K562 (cell line): ENCODE results near the gene LIN9. TPM values are rescaled to one million over a fixed set of nuclear protein-coding genes. Genes with fewer than 3 reads are reported as not detected.

Experiments
- CAMTA2 ChIP-seq: fragments of 250-450 bp; sonication (Bioruptor Pico); conservative IDR thresholded peaks from 2 replicates; pipeline ENCODE4 v1.5.1; 2022
- CHCHD3 ChIP-seq: fragments of 250-450 bp; sonication (Bioruptor Pico); IDR thresholded peaks from 2 replicates; pipeline ENCODE4 v2.1.2; 2022; ENCODE audit warnings: mild to moderate bottlenecking
- DPF2 ChIP-seq: fragments of 450-650 bp; IDR thresholded peaks from 2 replicates; pipeline ENCODE4 v1.6.1; 2016
- EWSR1 ChIP-seq: fragments of 450-650 bp; IDR thresholded peaks from 2 replicates; pipeline ENCODE4 v1.6.1; 2018; ENCODE audit warnings: borderline replicate concordance, mild to moderate bottlenecking, low read depth, moderate library complexity; ENCODE audit not compliant: partially characterized antibody
- GABPA ChIP-seq: fragments of 200-800 bp; sonication (Bioruptor generic); conservative IDR thresholded peaks from 2 replicates; pipeline ENCODE4 v1.6.1; 2016; ENCODE audit warnings: low read depth, missing genetic modification characterization, missing compliant biosample characterization
- HCFC1 ChIP-seq: IDR thresholded peaks from 2 replicates; pipeline ENCODE4 v1.6.1; 2012; ENCODE audit warnings: low read depth, low read length, improper control_type of control experiment
- HNRNPK ChIP-seq: fragments of 200-400 bp; formaldehyde crosslinking; IDR thresholded peaks from one replicate; pipeline ENCODE4 v1.6.1; 2018; ENCODE audit warnings: mild to moderate bottlenecking, low read depth, low read length; ENCODE audit not compliant: poor library complexity, severe bottlenecking
- HNRNPUL1 ChIP-seq: fragments of 200-400 bp; formaldehyde crosslinking; IDR thresholded peaks from 2 replicates; pipeline ENCODE4 v1.6.1; 2017; ENCODE audit warnings: low read length
- RBM17 ChIP-seq: fragments of 200-400 bp; formaldehyde crosslinking; IDR thresholded peaks from 2 replicates; pipeline ENCODE4 v1.6.1; 2017; ENCODE audit warnings: low read depth, mild to moderate bottlenecking, low read length, borderline replicate concordance
- RNF2 ChIP-seq: sonication (generic); IDR thresholded peaks from 2 replicates; pipeline ENCODE4 v1.6.1; 2016
- SETDB1 ChIP-seq: IDR thresholded peaks from one replicate; pipeline ENCODE4 v1.6.1; 2012; ENCODE audit warnings: low read length, control low read depth, inconsistent platforms
- TOE1 ChIP-seq, 2 experiments: fragments of 450-650 bp in 1 of 2; sonication (generic) in 1 of 2; formaldehyde crosslinking in 1 of 2; IDR thresholded peaks; 2 replicates each; pipeline versions ENCODE4 v1.7.1 to v1.8.0; 2016 to 2022; ENCODE audit warnings: borderline replicate concordance in 2 of 2, mild to moderate bottlenecking in 2 of 2, antibody characterized with exemption in 1 of 2, inconsistent platforms in 1 of 2, low read depth in 1 of 2, missing genetic modification reagents in 1 of 2, moderate library complexity in 1 of 2
- ZNF124 ChIP-seq: sonication (generic); formaldehyde crosslinking; IDR thresholded peaks from 2 replicates; pipeline ENCODE4 v1.8.1; 2022; ENCODE audit warnings: missing genetic modification reagents
- polyA plus RNA-seq, 8 experiments: library from polyadenylated mRNA; depleted of rRNA in 4 of 8; stranded (reverse) in 5 of 8; unstranded in 3 of 8; fragments of >200 nt; fragmentation: Nextera tagmentation in 2 of 8; fragmentation: Illumina TruSeq in 1 of 8; extraction: Ambion mirVana in 2 of 8; extraction: Trizol in 1 of 8; gene quantifications; 2 replicates each; pipeline versions ENCODE4 v1.2.1 to v1.2.3, GENCODE V29; 2011 to 2014; ENCODE audit warnings: inconsistent platforms in 1 of 8, missing spikeins in 1 of 8
- total RNA-seq, 7 experiments: library from RNA; depleted of rRNA in 6 of 7; stranded (reverse); fragments of >200 nt in 6 of 7; fragmentation: Illumina TruSeq in 2 of 7; extraction: Trizol in 2 of 7; gene quantifications; 2 replicates each; pipeline versions ENCODE4 v1.2.1 to v1.2.3, GENCODE V29; 2011 to 2021; ENCODE audit warnings: low replicate concordance in 1 of 7
- TF ChIP-seq, protein P1 (sequence below): fragments of 250-450 bp; sonication (Bioruptor Pico); IDR thresholded peaks from 2 replicates; pipeline ENCODE4 v1.5.0; 2021
- TF ChIP-seq, protein P2 (sequence below): fragments of 450-650 bp; formaldehyde crosslinking; IDR thresholded peaks from 2 replicates; pipeline ENCODE4 v1.4.0; 2020; ENCODE audit warnings: mild to moderate bottlenecking, moderate library complexity
- TF ChIP-seq, protein P3 (sequence below), 2 experiments: fragments of 450-650 bp in 1 of 2; IDR thresholded peaks; 2 replicates each; pipeline ENCODE4 v1.6.1; 2011 to 2017; ENCODE audit warnings: low read depth in 2 of 2, antibody characterized with exemption in 1 of 2, borderline replicate concordance in 1 of 2, low read length in 1 of 2, mild to moderate bottlenecking in 1 of 2, mixed read lengths in 1 of 2; ENCODE audit not compliant: control insufficient read depth in 1 of 2
- TF ChIP-seq, protein P4 (sequence below): IDR thresholded peaks from 2 replicates; pipeline ENCODE4 v1.6.1; 2012; ENCODE audit warnings: low read depth, low read length, improper control_type of control experiment, borderline replicate concordance
- TF ChIP-seq, protein P5 (sequence below): fragments of 150-350 bp; conservative IDR thresholded peaks from 2 replicates; pipeline ENCODE4 v1.6.1; 2014; ENCODE audit warnings: low read length

Gene LIN9
- total and polyA plus RNA-seq, 9 of the 15 experiments (the other 6 are each of a cell fraction or from before 2014, with no cell fraction given): 18.8 to 33.0 (median 25.5) TPM

DNA sequence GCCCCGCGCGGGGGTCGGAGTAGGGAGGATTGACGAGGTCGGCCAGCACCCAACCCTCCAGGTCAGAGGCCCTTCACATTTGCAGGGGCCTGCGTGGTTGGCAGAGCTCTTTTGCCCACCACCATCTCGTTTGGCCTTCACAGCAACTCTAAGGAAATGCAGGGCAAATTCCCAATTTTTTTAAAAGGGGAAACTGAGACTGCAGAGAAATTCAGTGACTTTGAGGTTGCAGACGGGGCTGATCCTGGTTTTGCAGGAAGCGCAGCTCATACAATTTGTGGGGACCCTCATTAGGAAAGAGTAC, 122.0 kb downstream of the LIN9 start (continued):
- TF ChIP-seq RBM17 (no peak), HCFC1 (no peak), DPF2 (peak; percentile 30; the same call in 1 of the 2 replicates), CAMTA2 (CRISPR knock-in tag) (no peak), ZNF124 (CRISPR knock-in tag) (no peak), EWSR1 (no peak), HNRNPK (no peak), CHCHD3 (CRISPR knock-in tag) (no peak), GABPA (tag) (0 out of 2 replicates have a peak, but pooled peaks have one; percentile 83), RNF2 (no peak), HNRNPUL1 (no peak), SETDB1 (no peak), TOE1 (IDR thresholded peaks at IDR 0.05; ENCODE audit: borderline replicate concordance) (0 out of 2 replicates have a peak, but pooled peaks have one; percentile 23), TOE1 (CRISPR knock-in tag; IDR thresholded peaks at IDR 0.05; ENCODE audit: borderline replicate concordance, low read depth) (no peak)
- TF ChIP-seq, protein P1, sequence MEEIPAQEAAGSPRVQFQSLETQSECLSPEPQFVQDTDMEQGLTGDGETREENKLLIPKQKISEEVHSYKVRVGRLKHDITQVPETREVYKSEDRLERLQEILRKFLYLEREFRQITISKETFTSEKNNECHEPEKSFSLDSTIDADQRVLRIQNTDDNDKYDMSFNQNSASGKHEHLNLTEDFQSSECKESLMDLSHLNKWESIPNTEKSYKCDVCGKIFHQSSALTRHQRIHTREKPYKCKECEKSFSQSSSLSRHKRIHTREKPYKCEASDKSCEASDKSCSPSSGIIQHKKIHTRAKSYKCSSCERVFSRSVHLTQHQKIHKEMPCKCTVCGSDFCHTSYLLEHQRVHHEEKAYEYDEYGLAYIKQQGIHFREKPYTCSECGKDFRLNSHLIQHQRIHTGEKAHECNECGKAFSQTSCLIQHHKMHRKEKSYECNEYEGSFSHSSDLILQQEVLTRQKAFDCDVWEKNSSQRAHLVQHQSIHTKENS (CRISPR knock-in tag): no peak
- TF ChIP-seq, protein P2, sequence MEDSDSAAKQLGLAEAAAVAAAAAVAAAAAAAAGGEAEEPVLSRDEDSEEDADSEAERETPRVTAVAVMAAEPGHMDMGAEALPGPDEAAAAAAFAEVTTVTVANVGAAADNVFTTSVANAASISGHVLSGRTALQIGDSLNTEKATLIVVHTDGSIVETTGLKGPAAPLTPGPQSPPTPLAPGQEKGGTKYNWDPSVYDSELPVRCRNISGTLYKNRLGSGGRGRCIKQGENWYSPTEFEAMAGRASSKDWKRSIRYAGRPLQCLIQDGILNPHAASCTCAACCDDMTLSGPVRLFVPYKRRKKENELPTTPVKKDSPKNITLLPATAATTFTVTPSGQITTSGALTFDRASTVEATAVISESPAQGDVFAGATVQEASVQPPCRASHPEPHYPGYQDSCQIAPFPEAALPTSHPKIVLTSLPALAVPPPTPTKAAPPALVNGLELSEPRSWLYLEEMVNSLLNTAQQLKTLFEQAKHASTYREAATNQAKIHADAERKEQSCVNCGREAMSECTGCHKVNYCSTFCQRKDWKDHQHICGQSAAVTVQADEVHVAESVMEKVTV (CRISPR knock-in tag): 0 out of 2 replicates have a peak, but pooled peaks have one; percentile 18
- TF ChIP-seq, protein P3, sequence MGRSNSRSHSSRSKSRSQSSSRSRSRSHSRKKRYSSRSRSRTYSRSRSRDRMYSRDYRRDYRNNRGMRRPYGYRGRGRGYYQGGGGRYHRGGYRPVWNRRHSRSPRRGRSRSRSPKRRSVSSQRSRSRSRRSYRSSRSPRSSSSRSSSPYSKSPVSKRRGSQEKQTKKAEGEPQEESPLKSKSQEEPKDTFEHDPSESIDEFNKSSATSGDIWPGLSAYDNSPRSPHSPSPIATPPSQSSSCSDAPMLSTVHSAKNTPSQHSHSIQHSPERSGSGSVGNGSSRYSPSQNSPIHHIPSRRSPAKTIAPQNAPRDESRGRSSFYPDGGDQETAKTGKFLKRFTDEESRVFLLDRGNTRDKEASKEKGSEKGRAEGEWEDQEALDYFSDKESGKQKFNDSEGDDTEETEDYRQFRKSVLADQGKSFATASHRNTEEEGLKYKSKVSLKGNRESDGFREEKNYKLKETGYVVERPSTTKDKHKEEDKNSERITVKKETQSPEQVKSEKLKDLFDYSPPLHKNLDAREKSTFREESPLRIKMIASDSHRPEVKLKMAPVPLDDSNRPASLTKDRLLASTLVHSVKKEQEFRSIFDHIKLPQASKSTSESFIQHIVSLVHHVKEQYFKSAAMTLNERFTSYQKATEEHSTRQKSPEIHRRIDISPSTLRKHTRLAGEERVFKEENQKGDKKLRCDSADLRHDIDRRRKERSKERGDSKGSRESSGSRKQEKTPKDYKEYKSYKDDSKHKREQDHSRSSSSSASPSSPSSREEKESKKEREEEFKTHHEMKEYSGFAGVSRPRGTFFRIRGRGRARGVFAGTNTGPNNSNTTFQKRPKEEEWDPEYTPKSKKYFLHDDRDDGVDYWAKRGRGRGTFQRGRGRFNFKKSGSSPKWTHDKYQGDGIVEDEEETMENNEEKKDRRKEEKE (IDR thresholded peaks at IDR 0.05; ENCODE audit: borderline replicate concordance in 1 of 2, control insufficient read depth in 1 of 2, low read depth in 2 of 2, low read length in 1 of 2): no peak
- TF ChIP-seq, protein P4, sequence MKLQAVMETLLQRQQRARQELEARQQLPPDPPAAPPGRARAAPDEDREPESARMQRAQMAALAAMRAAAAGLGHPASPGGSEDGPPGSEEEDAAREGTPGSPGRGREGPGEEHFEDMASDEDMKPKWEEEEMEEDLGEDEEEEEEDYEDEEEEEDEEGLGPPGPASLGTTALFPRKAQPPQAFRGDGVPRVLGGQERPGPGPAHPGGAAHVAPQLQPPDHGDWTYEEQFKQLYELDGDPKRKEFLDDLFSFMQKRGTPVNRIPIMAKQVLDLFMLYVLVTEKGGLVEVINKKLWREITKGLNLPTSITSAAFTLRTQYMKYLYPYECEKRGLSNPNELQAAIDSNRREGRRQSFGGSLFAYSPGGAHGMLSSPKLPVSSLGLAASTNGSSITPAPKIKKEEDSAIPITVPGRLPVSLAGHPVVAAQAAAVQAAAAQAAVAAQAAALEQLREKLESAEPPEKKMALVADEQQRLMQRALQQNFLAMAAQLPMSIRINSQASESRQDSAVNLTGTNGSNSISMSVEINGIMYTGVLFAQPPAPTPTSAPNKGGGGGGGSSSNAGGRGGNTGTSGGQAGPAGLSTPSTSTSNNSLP: no peak
- TF ChIP-seq, protein P5, sequence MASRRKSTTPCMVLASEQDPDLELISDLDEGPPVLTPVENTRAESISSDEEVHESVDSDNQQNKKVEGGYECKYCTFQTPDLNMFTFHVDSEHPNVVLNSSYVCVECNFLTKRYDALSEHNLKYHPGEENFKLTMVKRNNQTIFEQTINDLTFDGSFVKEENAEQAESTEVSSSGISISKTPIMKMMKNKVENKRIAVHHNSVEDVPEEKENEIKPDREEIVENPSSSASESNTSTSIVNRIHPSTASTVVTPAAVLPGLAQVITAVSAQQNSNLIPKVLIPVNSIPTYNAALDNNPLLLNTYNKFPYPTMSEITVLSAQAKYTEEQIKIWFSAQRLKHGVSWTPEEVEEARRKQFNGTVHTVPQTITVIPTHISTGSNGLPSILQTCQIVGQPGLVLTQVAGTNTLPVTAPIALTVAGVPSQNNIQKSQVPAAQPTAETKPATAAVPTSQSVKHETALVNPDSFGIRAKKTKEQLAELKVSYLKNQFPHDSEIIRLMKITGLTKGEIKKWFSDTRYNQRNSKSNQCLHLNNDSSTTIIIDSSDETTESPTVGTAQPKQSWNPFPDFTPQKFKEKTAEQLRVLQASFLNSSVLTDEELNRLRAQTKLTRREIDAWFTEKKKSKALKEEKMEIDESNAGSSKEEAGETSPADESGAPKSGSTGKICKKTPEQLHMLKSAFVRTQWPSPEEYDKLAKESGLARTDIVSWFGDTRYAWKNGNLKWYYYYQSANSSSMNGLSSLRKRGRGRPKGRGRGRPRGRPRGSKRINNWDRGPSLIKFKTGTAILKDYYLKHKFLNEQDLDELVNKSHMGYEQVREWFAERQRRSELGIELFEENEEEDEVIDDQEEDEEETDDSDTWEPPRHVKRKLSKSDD: no peak
